ENCODE measurements around the gene SMIM36.
"Not testable (repeated sequence)": the region's sequence is repeated elsewhere in the genome, so short reads cannot be mapped to it uniquely, and the experiment has no call there.

Gene SMIM36

DNA sequence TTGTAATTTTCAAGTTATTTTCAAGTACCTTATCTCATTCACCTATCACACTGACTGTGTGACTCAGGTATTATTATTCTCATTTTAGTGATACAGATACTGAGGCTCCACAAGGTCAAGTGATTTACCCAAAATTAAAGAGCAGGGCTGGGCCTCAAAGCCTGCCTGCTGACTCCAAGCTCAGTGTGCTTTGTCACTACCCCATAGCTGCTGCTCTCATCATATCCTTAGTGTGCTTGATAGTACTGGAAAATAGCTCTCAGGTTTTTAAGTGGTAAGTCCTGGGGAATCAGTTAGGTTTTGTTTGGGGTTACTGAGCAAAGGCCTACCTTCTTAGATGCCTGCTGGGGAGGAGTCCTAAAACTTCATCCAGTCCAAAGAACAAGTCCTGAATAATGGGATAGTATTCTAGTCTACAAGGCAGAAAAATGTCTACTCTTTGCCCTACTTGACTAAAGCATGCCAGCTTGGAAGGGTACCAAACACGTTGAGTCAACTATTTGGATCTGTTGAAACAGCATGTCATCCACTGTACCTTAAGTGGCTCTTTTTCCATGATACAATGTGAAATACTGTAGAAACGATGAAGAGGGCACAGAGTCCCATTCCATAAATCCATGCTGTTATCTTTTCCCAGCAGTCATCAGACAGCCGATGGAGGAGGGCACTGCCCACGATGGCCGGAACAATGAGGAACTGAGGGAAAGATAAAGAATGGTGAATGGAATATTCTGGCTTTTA, 100.4 kb downstream of the SMIM36 start:
- no peaks in the 10 kb centered on the region for H3K27me3 Mint-ChIP-seq
- H3K27ac Mint-ChIP-seq: no peak overlapping the region
- H3K4me1 Mint-ChIP-seq: peaks cover 23% of the 10 kb centered on the region
- no peak for DNase-seq
- H3K9me3 Mint-ChIP-seq: no peaks in the 10 kb centered on the region
- H3K4me3 Mint-ChIP-seq: no peak overlapping the region
- H3K36me3 Mint-ChIP-seq (ENCODE audit: low read depth): peaks cover 63% of the 10 kb centered on the region
- ATAC-seq: no peak

DNA sequence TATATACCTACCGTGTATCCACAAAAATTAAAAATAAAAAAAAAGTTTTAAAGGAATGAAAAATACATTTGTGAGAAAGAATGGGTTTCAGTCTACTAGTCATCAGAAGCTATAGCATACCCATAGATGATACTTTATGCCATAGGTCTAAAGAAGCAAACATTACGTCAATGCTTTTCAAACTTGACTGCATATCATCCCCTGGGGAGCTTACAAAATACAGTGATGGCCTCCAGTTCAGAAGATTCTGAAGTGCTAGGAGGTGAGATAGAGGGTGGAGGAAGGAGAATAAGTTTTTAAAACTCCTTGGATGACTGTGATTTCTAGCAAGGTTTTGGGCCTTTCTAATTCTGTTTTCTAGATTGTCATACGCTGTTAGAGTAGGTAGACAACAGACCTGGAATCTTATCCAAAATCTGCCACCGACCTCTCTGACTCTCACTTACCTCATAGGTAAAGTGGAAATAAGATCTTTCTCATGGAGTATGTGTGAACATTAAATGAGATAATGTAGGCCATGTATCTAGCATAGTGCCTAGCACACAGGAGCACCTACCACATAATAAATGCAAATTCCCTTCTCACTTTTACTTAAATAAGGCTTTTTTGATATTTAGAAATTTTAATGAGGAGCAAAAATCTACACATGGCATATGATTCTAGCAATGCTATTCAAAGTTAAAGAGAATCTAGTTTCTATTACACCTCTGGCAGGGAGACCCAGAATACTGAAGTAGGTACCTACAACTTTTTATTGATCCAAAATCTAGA, 102.0 kb downstream of the SMIM36 start:
- no peak overlapping the region for H3K27ac Mint-ChIP-seq
- ATAC-seq (no peak), DNase-seq (no peak)
- no peaks in the 10 kb centered on the region for H3K9me3 Mint-ChIP-seq
- H3K4me3 Mint-ChIP-seq: no peak overlapping the region
- peaks cover 10% of the 10 kb centered on the region for H3K4me1 Mint-ChIP-seq
- H3K27me3 Mint-ChIP-seq: no peaks in the 10 kb centered on the region
- peaks cover 70% of the 10 kb centered on the region for H3K36me3 Mint-ChIP-seq (ENCODE audit: low read depth)

- Mint-ChIP-seq H3K4me3 (no peak overlapping the region), H3K27ac (no peak overlapping the region), H3K4me1 (no peaks in the 10 kb centered on the region), H3K27me3 (no peaks in the 10 kb centered on the region), H3K9me3 (no peaks in the 10 kb centered on the region), H3K36me3 (ENCODE audit: low read depth) (peaks cover 67% of the 10 kb centered on the region)
- no peak for DNase-seq
- no peak for ATAC-seq
These were observed 103.3 kb downstream of the SMIM36 start for GRCh38 chr17:55407641-55408566.

GRCh38 chr17:55405600-55405999, 105.7 kb downstream of the SMIM36 start:
- no peaks in the 10 kb centered on the region for H3K27me3 Mint-ChIP-seq
- H3K4me3 Mint-ChIP-seq: no peak overlapping the region
- no peak overlapping the region for H3K27ac Mint-ChIP-seq
- DNase-seq (no peak), ATAC-seq (no peak)
- H3K4me1 Mint-ChIP-seq: no peaks in the 10 kb centered on the region
- peaks cover 61% of the 10 kb centered on the region for H3K36me3 Mint-ChIP-seq (ENCODE audit: low read depth)
- H3K9me3 Mint-ChIP-seq: no peaks in the 10 kb centered on the region

DNA sequence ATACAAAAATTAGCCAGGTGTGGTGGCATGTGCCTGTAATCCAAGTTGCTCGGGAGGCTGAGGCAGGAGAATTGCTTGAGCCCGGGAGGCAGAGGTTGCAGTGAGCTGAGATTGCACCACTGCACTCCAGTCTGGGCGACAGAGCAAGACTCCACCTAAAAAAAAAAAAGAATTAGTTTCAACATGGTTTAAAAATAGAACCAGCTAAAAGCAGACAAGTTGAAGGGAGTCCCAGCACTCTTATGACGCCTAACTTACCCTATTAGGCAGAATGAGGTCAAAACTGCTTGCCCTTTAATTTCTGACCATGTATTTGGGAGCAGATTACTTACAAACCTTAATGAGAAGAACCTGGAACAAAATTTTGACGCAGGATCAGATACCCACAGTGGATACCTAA, 107.1 kb downstream of the SMIM36 start:
- DNase-seq, H3K4me3 Mint-ChIP-seq, H3K4me1 Mint-ChIP-seq, H3K27me3 Mint-ChIP-seq, ATAC-seq, H3K9me3 Mint-ChIP-seq, H3K27ac Mint-ChIP-seq: not testable (repeated sequence)
- peaks cover 55% of the 10 kb centered on the region for H3K36me3 Mint-ChIP-seq (ENCODE audit: low read depth)

- H3K27ac Mint-ChIP-seq: no peak overlapping the region
- no peak overlapping the region for H3K4me3 Mint-ChIP-seq
- H3K36me3 Mint-ChIP-seq (ENCODE audit: low read depth): peaks cover 51% of the 10 kb centered on the region
- ATAC-seq: no peak
- no peaks in the 10 kb centered on the region for H3K4me1 Mint-ChIP-seq
- H3K9me3 Mint-ChIP-seq: no peaks in the 10 kb centered on the region
- no peaks in the 10 kb centered on the region for H3K27me3 Mint-ChIP-seq
- no peak for DNase-seq
These were observed 108.9 kb downstream of the SMIM36 start for GRCh38 chr17:55402374-55402773.
